CD4-positive, alpha-beta T cell (primary cell): ENCODE measurements around the gene RAB41. TPM values are rescaled to one million over a fixed set of nuclear protein-coding genes. Genes with fewer than 3 reads are reported as not detected.

Source experiments
- ATAC-seq: fragments of 200-7000 bp; cut with Tn5 transposase; one replicate; pipeline ENCODE4 v1.10.0; 2022; ENCODE audit warnings: mild to moderate bottlenecking; ENCODE audit not compliant: poor library complexity
- CTCF ChIA-PET: fragments of 350-600 bp; sonication (Branson Sonifier 250); formaldehyde crosslinking; loops from one replicate; lab custom pipeline; 2021; ENCODE audit warnings: antibody characterized with exemption, inconsistent platforms; lab: Charles Lee
- POLR2A ChIA-PET: fragments of 350-600 bp; sonication (Branson Sonifier 250); formaldehyde crosslinking; loops from one replicate; lab custom pipeline; 2021; ENCODE audit warnings: antibody characterized with exemption, inconsistent platforms; lab: Charles Lee
- DNase-seq, 14 experiments: peaks; one replicate each; pipeline ENCODE4 v3.0.0-alpha.2; 2013 to 2020; ENCODE audit warnings: mixed read lengths in 2 of 14
- H3K27ac ChIP-seq, 2 donors: one replicate each; pipeline versions ENCODE4 v1.5.1 to v1.7.0; 2013; ENCODE audit warnings: low read length in 2 of 2, low read depth in 1 of 2, mild to moderate bottlenecking in 1 of 2
- H3K27me3 ChIP-seq, 2 experiments: 1 replicate in 1 of 2; 2 replicates in 1 of 2; pipeline versions ENCODE4 v1.6.1 to v1.7.0; 2013; ENCODE audit warnings: low read length in 2 of 2, control low read depth in 1 of 2, mild to moderate bottlenecking in 1 of 2, moderate library complexity in 1 of 2; ENCODE audit not compliant: insufficient read depth in 2 of 2, control insufficient read depth in 1 of 2
- H3K36me3 ChIP-seq: one replicate; pipeline ENCODE4 v1.6.1; 2013; ENCODE audit warnings: low read length, control low read depth; ENCODE audit not compliant: insufficient read depth
- H3K4me1 ChIP-seq: one replicate; pipeline ENCODE4 v1.6.1; 2013; ENCODE audit warnings: low read length, control low read depth; ENCODE audit not compliant: insufficient read depth
- H3K4me3 ChIP-seq: one replicate; pipeline ENCODE4 v1.5.1; 2013; ENCODE audit warnings: mild to moderate bottlenecking, low read length, moderate library complexity
- H3K9me3 ChIP-seq, 2 experiments: 1 replicate in 1 of 2; 2 replicates in 1 of 2; pipeline versions ENCODE4 v1.6.1 to v1.7.0; 2013; ENCODE audit warnings: low read length in 2 of 2, mild to moderate bottlenecking in 2 of 2, control low read depth in 1 of 2, moderate library complexity in 1 of 2; ENCODE audit not compliant: control insufficient read depth in 1 of 2, insufficient read depth in 1 of 2
- H3K27ac Mint-ChIP-seq: one replicate; pipeline ENCODE4 v1.8.0; 2020; ENCODE audit warnings: mixed read lengths
- H3K27me3 Mint-ChIP-seq: one replicate; pipeline ENCODE4 v1.8.0; 2021; ENCODE audit warnings: mixed read lengths
- H3K36me3 Mint-ChIP-seq: one replicate; pipeline ENCODE4 v1.8.0; 2021; ENCODE audit warnings: low read depth, mixed read lengths
- H3K4me1 Mint-ChIP-seq: one replicate; pipeline ENCODE4 v1.8.0; 2021; ENCODE audit warnings: low read depth, mixed read lengths
- H3K4me3 Mint-ChIP-seq: one replicate; pipeline ENCODE4 v1.8.0; 2020; ENCODE audit warnings: mild to moderate bottlenecking, mixed read lengths
- H3K9me3 Mint-ChIP-seq: one replicate; pipeline ENCODE4 v1.8.0; 2020; ENCODE audit warnings: mixed read lengths
- CTCF ChIP-seq: fragments of 200-600 bp; IDR thresholded peaks from one replicate; pipeline ENCODE4 v1.8.0; 2022; ENCODE audit warnings: antibody characterized with exemption, mild to moderate bottlenecking
- intact Hi-C, 2 experiments: fragments of 100-400 bp; cut with DNase I in 1 of 2; cut with micrococcal nuclease in 1 of 2; formaldehyde crosslinking; loops; one replicate each; pipeline versions ENCODE4 v1.15.1 to v1.9.0; 2023 to 2025; cut with DNase I, micrococcal nuclease
- total RNA-seq, 174 experiments: library from RNA in 2 of 174; stranded (reverse) in 2 of 174; gene quantifications; one replicate each; pipeline ENCODE4 v1.2.3 and lab custom pipeline; 2021 to 2026

The RAB41 gene
- total RNA-seq, 2 experiments from 2014 or later: not detected

GRCh38 chrX:70289168-70289792, 7.3 kb downstream of the RAB41 start:
- peak overlapping the region; percentile 76 for H3K4me3 ChIP-seq
- DNase-seq (no peak), ATAC-seq (peak; percentile 19)
- H3K27ac Mint-ChIP-seq: peak overlapping the region; percentile 81
- CTCF ChIA-PET: no interaction called here
- peaks cover 13% of the 10 kb centered on the region for H3K4me1 ChIP-seq
- no peaks in the 10 kb centered on the region for H3K27me3 Mint-ChIP-seq
- H3K4me1 Mint-ChIP-seq: peaks cover 18% of the 10 kb centered on the region
- no peaks in the 10 kb centered on the region for H3K36me3 ChIP-seq
- peaks cover 43% of the 10 kb centered on the region for H3K36me3 Mint-ChIP-seq
- POLR2A ChIA-PET: interaction anchor here (0.9 to 1.2 kb wide), 3 partner anchors 24 to 156 kb away, joined by 3 to 9 read pairs (median 3); partner anchors contain the start of gene IGBP1
- H3K9me3 ChIP-seq: no peaks in the 10 kb centered on the region
- H3K9me3 Mint-ChIP-seq: no peaks in the 10 kb centered on the region
- H3K27ac ChIP-seq: peak overlapping the region in 1 of 2 donors; percentile 62
- TF ChIP-seq CTCF: no peak
- intact Hi-C loops: loop anchor here (10.0 kb wide), 2 partner anchors 146 to 154 kb away; partner anchors contain the start of gene IGBP1 (in 1 of the 2)
- H3K4me3 Mint-ChIP-seq: peak overlapping the region; percentile 86
- no peaks in the 10 kb centered on the region for H3K27me3 ChIP-seq

DNA sequence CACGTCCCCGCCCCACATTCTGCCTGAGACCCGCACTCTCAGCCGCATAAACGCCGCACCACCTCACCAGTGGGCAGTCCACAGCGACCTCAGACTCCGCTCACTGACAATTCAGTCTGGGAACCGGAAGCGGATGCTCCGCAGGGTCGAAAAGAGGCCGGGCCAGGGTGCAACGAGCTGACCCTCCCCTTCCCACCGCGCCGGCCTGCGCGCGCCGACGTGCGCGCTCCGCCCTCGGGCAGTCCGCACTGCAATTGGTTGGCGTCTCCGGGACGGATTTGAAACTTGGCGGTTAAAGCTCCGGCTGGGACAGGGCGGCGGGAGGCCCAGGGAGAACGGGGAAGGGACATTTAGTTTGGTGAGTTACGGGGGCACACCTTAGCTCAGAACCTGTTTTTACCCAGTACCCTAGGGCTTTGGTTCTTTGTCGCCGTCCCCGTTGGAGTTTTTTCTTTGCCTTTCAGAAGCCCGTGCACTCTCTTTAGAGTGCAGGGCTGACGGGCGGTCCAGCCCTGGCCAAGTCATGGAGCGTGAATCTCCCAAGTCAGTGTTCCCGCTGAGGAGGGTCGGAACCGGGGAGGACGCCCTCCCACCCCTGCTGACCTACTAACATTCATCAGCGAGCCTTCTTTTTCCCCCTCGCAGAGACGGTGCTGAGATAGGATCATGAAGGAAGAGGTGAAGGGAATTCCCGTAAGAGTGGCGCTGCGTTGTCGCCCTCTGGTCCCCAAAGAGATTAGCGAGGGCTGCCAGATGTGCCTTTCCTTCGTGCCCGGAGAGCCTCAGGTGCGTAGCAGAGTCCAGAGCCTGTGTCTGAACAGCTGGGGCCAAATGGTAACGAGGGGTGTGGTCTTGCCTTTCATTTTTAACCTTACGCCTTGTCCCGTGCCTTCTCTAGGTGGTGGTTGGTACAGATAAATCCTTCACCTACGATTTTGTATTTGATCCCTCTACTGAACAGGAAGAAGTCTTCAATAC, 8.1 kb downstream of the RAB41 start, which contains the start of the genes KIF4A and PDZD11:
Gene KIF4A, plus strand, starts transcription at position 312 of the 978 bp plus-strand sequence. Its CDS starts 355 bp downstream, at position 667.
Gene PDZD11, minus strand, starts transcription at position 135 of the 978 bp plus-strand sequence. CDS start 586 bp downstream, outside the sequence.
- no peak for TF ChIP-seq CTCF
- intact Hi-C loops: loop anchor here (5.0 to 10.0 kb wide), 3 partner anchors 142 to 155 kb away; partner anchors contain the start of gene IGBP1 (in 1 of the 2)
- no peaks in the 10 kb centered on the region for H3K27me3 ChIP-seq
- peaks cover 13% of the 10 kb centered on the region for H3K4me1 ChIP-seq
- H3K27me3 Mint-ChIP-seq: no peaks in the 10 kb centered on the region
- H3K4me3 Mint-ChIP-seq: peak within 1 kb of the TSS; percentile 86
- H3K9me3 ChIP-seq: no peaks in the 10 kb centered on the region
- DNase-seq (peak; percentile 45 to 87 (median 65)), ATAC-seq (peak; percentile 96)
- H3K36me3 ChIP-seq: no peaks in the 10 kb centered on the region
- peak within 1 kb of the TSS; percentile 81 for H3K27ac Mint-ChIP-seq
- H3K4me1 Mint-ChIP-seq: peaks cover 18% of the 10 kb centered on the region
- CTCF ChIA-PET: no interaction called here
- peak within 1 kb of the TSS; percentile 76 for H3K4me3 ChIP-seq
- H3K9me3 Mint-ChIP-seq: no peaks in the 10 kb centered on the region
- POLR2A ChIA-PET: interaction anchor here (0.9 to 1.2 kb wide), 3 partner anchors 23 to 157 kb away, joined by 3 to 9 read pairs (median 3); partner anchors contain the start of gene IGBP1
- H3K36me3 Mint-ChIP-seq: peaks cover 37% of the 10 kb centered on the region
- H3K27ac ChIP-seq: peak within 1 kb of the TSS in 1 of 2 donors; percentile 62

DNA sequence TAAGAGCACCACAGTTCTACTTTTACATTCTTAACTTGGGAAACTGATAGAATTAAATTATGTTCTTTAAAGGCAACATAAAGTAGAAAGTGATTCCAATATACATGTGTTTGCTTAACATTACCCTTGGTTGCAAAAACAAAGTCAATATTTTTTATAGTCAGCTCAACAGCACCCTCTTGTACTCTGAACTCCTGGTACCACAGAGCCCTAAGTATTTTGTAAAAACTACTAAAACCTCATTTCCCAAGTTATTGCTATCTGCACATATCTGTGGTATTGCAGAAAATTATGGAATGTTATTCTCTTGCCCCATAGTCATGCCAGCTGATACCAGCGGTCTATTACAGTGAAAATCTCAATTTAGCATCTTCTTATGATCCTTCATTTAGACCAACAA, 10.8 kb downstream of the RAB41 start:
- DNase-seq: no peak
- POLR2A ChIA-PET: no interaction called here
- Mint-ChIP-seq H3K36me3 (peaks cover 12% of the 10 kb centered on the region), H3K27me3 (no peaks in the 10 kb centered on the region), H3K9me3 (no peaks in the 10 kb centered on the region), H3K4me3 (no peak overlapping the region), H3K27ac (no peak overlapping the region), H3K4me1 (peaks cover 18% of the 10 kb centered on the region)
- intact Hi-C loops: loop anchor here in 1 of 2 experiments (5.0 kb wide), 1 partner anchor 140 kb away; no protein-coding TSS in a partner anchor
- no peaks in the 10 kb centered on the region for H3K9me3 ChIP-seq
- no peak overlapping the region for H3K4me3 ChIP-seq
- H3K27ac ChIP-seq: no peak overlapping the region
- H3K36me3 ChIP-seq: no peaks in the 10 kb centered on the region
- H3K4me1 ChIP-seq: peaks cover 13% of the 10 kb centered on the region
- no peak for TF ChIP-seq CTCF
- H3K27me3 ChIP-seq: no peaks in the 10 kb centered on the region
- no peak for ATAC-seq
- CTCF ChIA-PET: no interaction called here
